Liver (tissue), 9 donors: ENCODE results near the gene MRAP. TPM values are rescaled to one million over a fixed set of nuclear protein-coding genes. Genes with fewer than 3 reads are reported as not detected.

Experiments
- DNase-seq: peaks from one replicate; pipeline ENCODE4 v3.0.0-alpha.2; 2017; ENCODE audit warnings: low spot score
- H3K27ac ChIP-seq, 2 donors: one replicate each; pipeline ENCODE4 v1.7.0; 2013; ENCODE audit warnings: inconsistent platforms in 2 of 2, low read length in 2 of 2, control low read depth in 1 of 2, low read depth in 1 of 2, mild to moderate bottlenecking in 1 of 2
- H3K27me3 ChIP-seq, 4 donors: one replicate each; pipeline versions ENCODE4 v1.6.1 to v1.7.0; 2013; ENCODE audit warnings: low read length in 3 of 4, inconsistent platforms in 1 of 4, mild to moderate bottlenecking in 1 of 4, moderate library complexity in 1 of 4; ENCODE audit not compliant: control insufficient read depth in 4 of 4, insufficient read depth in 4 of 4
- H3K36me3 ChIP-seq, 4 donors: one replicate each; pipeline versions ENCODE4 v1.6.1 to v1.7.0; 2013; ENCODE audit warnings: low read length in 3 of 4, mild to moderate bottlenecking in 3 of 4, low read depth in 1 of 4, moderate library complexity in 1 of 4; ENCODE audit not compliant: control insufficient read depth in 4 of 4, insufficient read depth in 3 of 4
- H3K4me1 ChIP-seq, 4 donors: one replicate each; pipeline versions ENCODE4 v1.6.1 to v1.7.0; 2013; ENCODE audit warnings: low read length in 3 of 4, mild to moderate bottlenecking in 3 of 4, moderate library complexity in 1 of 4; ENCODE audit not compliant: control insufficient read depth in 4 of 4, insufficient read depth in 4 of 4
- H3K4me3 ChIP-seq, 3 donors: one replicate each; pipeline versions ENCODE4 v1.6.1 to v1.7.0; 2013; ENCODE audit warnings: low read length in 3 of 3, control low read depth in 1 of 3, low read depth in 1 of 3, mild to moderate bottlenecking in 1 of 3
- H3K9ac ChIP-seq, 2 donors: one replicate each; pipeline ENCODE4 v1.7.0; 2013; ENCODE audit warnings: low read length in 2 of 2, mild to moderate bottlenecking in 2 of 2, moderate library complexity in 2 of 2, control low read depth in 1 of 2, low read depth in 1 of 2
- H3K9me3 ChIP-seq, 4 donors: one replicate each; pipeline versions ENCODE4 v1.6.1 to v1.7.0; 2013; ENCODE audit warnings: low read length in 3 of 4; ENCODE audit not compliant: control insufficient read depth in 4 of 4
- ATF3 ChIP-seq: IDR thresholded peaks from 2 replicates; pipeline ENCODE4 v1.6.1; 2016; ENCODE audit warnings: antibody characterized with exemption
- EGR1 ChIP-seq, 2 donors: IDR thresholded peaks; 2 replicates each; pipeline ENCODE4 v1.6.1; 2016 to 2018; ENCODE audit warnings: antibody characterized with exemption in 2 of 2, low read depth in 2 of 2
- FOXA1 ChIP-seq: IDR thresholded peaks from 2 replicates; pipeline ENCODE4 v1.6.1; 2016; ENCODE audit warnings: antibody characterized with exemption
- FOXA2 ChIP-seq: IDR thresholded peaks from 2 replicates; pipeline ENCODE4 v1.6.1; 2016; ENCODE audit warnings: antibody characterized with exemption
- HNF4A ChIP-seq, 2 donors: conservative IDR thresholded peaks; 2 replicates each; pipeline ENCODE4 v1.6.1; 2016; ENCODE audit warnings: antibody characterized with exemption in 2 of 2, mild to moderate bottlenecking in 2 of 2
- HNF4G ChIP-seq: IDR thresholded peaks from 2 replicates; pipeline ENCODE4 v1.6.1; 2016; ENCODE audit warnings: antibody characterized with exemption
- JUND ChIP-seq, 2 donors: IDR thresholded peaks; 2 replicates each; pipeline ENCODE4 v1.6.1; 2016; ENCODE audit warnings: antibody characterized with exemption in 2 of 2
- MAX ChIP-seq: IDR thresholded peaks from 2 replicates; pipeline ENCODE4 v1.6.1; 2016; ENCODE audit warnings: antibody characterized with exemption
- NR2F2 ChIP-seq: IDR thresholded peaks from 2 replicates; pipeline ENCODE4 v1.6.1; 2016; ENCODE audit warnings: antibody characterized with exemption
- RAD21 ChIP-seq, 2 donors: IDR thresholded peaks; 2 replicates each; pipeline ENCODE4 v1.6.1; 2016; ENCODE audit warnings: antibody characterized with exemption in 2 of 2, mild to moderate bottlenecking in 2 of 2
- REST ChIP-seq: IDR thresholded peaks from 2 replicates; pipeline ENCODE4 v1.6.1; 2016; ENCODE audit warnings: antibody characterized with exemption, mild to moderate bottlenecking
- RXRA ChIP-seq, 2 donors: IDR thresholded peaks; 2 replicates each; pipeline ENCODE4 v1.6.1; 2017 to 2018; ENCODE audit warnings: antibody characterized with exemption in 2 of 2, mild to moderate bottlenecking in 1 of 2
- SP1 ChIP-seq: IDR thresholded peaks from 2 replicates; pipeline ENCODE4 v1.6.1; 2018; ENCODE audit warnings: antibody characterized with exemption, mild to moderate bottlenecking
- TAF1 ChIP-seq: conservative IDR thresholded peaks from 2 replicates; pipeline ENCODE4 v1.6.1; 2016; ENCODE audit warnings: antibody characterized with exemption, mild to moderate bottlenecking
- YY1 ChIP-seq: IDR thresholded peaks from 2 replicates; pipeline ENCODE4 v1.6.1; 2016; ENCODE audit warnings: antibody characterized with exemption, mild to moderate bottlenecking
- ZBTB33 ChIP-seq: IDR thresholded peaks from 2 replicates; pipeline ENCODE4 v1.6.1; 2016; ENCODE audit warnings: antibody characterized with exemption
- WGBS: extraction: QIAGEN DNeasy Blood & Tissue Kit; methylation state at CpG from one replicate; pipeline ENCODE4 v1.1.7; 2013; 5-methylcytosine and 5-hydroxymethylcytosine counted together
- polyA plus RNA-seq, 2 donors: library from polyadenylated mRNA; stranded (reverse) in 1 of 2; unstranded in 1 of 2; fragments of 200-250 nt in 1 of 2; fragments of >200 nt in 1 of 2; fragmentation: Nextera tagmentation in 1 of 2; extraction: Ambion mirVana in 1 of 2; gene quantifications; one replicate each; pipeline versions ENCODE4 v1.2.1 to v1.2.3, GENCODE V29; 2013 to 2015
- total RNA-seq, 2 donors: library from RNA; depleted of rRNA; stranded (reverse); fragments of >200 nt; gene quantifications; one replicate each; pipeline ENCODE4 v1.2.3, GENCODE V29; 2014
- TF ChIP-seq, protein P1 (sequence below): fragments of 150-350 bp; IDR thresholded peaks from 2 replicates; pipeline ENCODE4 v1.5.1; 2017; ENCODE audit warnings: improper control_type of control experiment, low read depth, low read length; ENCODE audit not compliant: missing input control
- donor health status: healthy.
- donor health status: healthy.
- donor health status: healthy.
- donor health status: healthy.
- donor health status: healthy.

Gene MRAP
- total and polyA plus RNA-seq, 4 donors, result 0.17 to 0.79 TPM; not detected in 2

DNA sequence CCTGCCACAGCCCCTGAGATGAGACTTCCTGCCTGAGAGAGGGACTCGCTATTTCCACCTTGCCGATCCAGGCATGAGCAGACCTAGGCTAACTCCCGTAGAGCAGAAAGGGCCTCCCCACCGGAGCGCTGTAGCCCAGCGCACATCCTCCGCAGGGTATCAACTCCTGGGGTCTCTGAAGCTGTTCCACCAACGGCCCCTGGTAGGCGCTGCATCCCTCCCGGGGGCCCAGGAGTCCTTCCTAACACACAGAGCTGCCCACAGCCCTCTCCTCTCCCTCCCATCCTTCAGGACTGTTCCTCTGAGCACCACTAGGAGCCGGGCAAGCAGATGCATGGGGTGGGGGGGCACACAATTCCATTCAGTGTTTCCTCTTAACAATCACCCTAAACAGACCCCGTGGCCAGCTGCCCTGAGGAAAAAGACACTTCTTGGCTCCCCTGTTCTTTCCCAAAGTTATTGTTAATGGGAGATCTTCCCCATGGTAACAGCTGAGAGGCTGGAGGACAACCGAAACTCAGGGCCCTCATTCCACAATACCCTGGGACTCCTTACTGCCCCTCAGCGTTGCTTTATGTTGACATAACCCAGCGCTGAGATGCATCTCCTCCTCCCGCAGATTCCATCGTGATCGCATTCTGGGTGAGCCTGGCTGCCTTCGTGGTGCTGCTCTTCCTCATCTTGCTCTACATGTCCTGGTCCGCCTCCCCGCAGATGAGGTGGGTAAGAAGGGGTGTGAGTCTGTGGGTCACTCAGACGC lies 7.5 kb downstream of the MRAP start:
- no peak for DNase-seq
- H3K9me3 ChIP-seq, result no peaks in the 10 kb centered on the region
- no peaks in the 10 kb centered on the region for H3K4me1 ChIP-seq
- TF ChIP-seq MAX (no peak), RAD21 (IDR thresholded peaks at IDR 0.05) (peak in 1 of 2 donors; percentile 34)
- 76% methylated on average over 22 of the region's 22 CpGs for WGBS
- no peaks in the 10 kb centered on the region for H3K27me3 ChIP-seq
- peaks cover 0 to 9% (median 0%) of the 10 kb centered on the region in 4 donors for H3K36me3 ChIP-seq
- no peak overlapping the region for H3K9ac ChIP-seq
- no peak overlapping the region for H3K27ac ChIP-seq
- no peak overlapping the region for H3K4me3 ChIP-seq

DNA sequence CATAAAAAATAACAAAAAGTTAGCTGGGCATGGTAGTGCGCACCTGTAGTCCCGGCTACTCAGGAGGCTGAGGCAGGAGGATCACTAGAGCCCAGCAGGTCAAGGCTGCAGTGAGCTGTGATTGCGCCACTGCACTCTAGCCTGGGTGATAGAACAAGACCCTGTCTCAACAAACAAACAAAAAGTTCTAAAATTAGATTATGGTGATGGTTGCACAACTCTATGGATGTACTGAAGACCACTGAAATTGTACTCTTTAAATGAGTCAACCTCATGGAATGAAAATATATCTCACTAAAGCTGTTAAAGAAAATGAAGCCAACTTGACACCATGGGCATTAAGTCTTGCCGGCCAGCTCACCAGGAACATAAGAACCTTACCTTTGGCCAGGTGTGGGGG lies 9.1 kb downstream of the MRAP start:
- Histone ChIP-seq H3K4me3 (no peak overlapping the region), H3K27me3 (no peaks in the 10 kb centered on the region), H3K36me3 (peaks cover 0 to 9% (median 0%) of the 10 kb centered on the region in 4 donors), H3K4me1 (no peaks in the 10 kb centered on the region), H3K9ac (no peak overlapping the region), H3K9me3 (no peaks in the 10 kb centered on the region), H3K27ac (no peak overlapping the region)
- 97% methylated on average over 4 of the region's 4 CpGs for WGBS
- DNase-seq, result no peak
- no peak for TF ChIP-seq JUND (IDR thresholded peaks at IDR 0.05)
- TF ChIP-seq RXRA (IDR thresholded peaks at IDR 0.05), result no peak
- TF ChIP-seq FOXA1, result no peak
- TF ChIP-seq HNF4G, result no peak
- TF ChIP-seq, protein P1, sequence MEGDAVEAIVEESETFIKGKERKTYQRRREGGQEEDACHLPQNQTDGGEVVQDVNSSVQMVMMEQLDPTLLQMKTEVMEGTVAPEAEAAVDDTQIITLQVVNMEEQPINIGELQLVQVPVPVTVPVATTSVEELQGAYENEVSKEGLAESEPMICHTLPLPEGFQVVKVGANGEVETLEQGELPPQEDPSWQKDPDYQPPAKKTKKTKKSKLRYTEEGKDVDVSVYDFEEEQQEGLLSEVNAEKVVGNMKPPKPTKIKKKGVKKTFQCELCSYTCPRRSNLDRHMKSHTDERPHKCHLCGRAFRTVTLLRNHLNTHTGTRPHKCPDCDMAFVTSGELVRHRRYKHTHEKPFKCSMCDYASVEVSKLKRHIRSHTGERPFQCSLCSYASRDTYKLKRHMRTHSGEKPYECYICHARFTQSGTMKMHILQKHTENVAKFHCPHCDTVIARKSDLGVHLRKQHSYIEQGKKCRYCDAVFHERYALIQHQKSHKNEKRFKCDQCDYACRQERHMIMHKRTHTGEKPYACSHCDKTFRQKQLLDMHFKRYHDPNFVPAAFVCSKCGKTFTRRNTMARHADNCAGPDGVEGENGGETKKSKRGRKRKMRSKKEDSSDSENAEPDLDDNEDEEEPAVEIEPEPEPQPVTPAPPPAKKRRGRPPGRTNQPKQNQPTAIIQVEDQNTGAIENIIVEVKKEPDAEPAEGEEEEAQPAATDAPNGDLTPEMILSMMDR, result no peak
- no peak for TF ChIP-seq HNF4A (conservative IDR thresholded peaks at IDR 0.05)
- TF ChIP-seq YY1, result no peak
- TF ChIP-seq ATF3, result no peak
- no peak for TF ChIP-seq SP1
- TF ChIP-seq FOXA2, result no peak
- no peak for TF ChIP-seq REST
- TF ChIP-seq NR2F2, result no peak
- TF ChIP-seq RAD21 (IDR thresholded peaks at IDR 0.05), result no peak
- no peak for TF ChIP-seq ZBTB33
- TF ChIP-seq TAF1, result no peak
- TF ChIP-seq MAX, result no peak
- no peak for TF ChIP-seq EGR1 (IDR thresholded peaks at IDR 0.05; ENCODE audit: low read depth in 2 of 2)
